ENCODE results near the gene RANBP3. TPM values are rescaled to one million over a fixed set of nuclear protein-coding genes. Genes with fewer than 3 reads are reported as not detected.
A peak's percentile ranks its signal among the peaks of the same experiment; 100 is the strongest.

RANBP3 gene
- total RNA-seq, 4 donors from 2014 or later: 55.6 to 85.0 (median 78.0) TPM

- peaks cover 65% of the 10 kb centered on the region for H3K36me3 ChIP-seq
- WGBS: 69% methylated on average over 16 of the region's 16 CpGs
- no peaks in the 10 kb centered on the region for H3K27me3 ChIP-seq
- TF ChIP-seq POLR2AphosphoS5 (IDR thresholded peaks at IDR 0.05) (no peak), CTCF (IDR thresholded peaks at IDR 0.05) (no peak), POLR2A (IDR thresholded peaks at IDR 0.05) (no peak), EP300 (IDR thresholded peaks at IDR 0.05) (no peak)
- H3K4me1 ChIP-seq: peaks cover 13% of the 10 kb centered on the region
- no peaks in the 10 kb centered on the region for H3K9me3 ChIP-seq
- no peak overlapping the region for H3K4me3 ChIP-seq
- DNase-seq (ENCODE audit: low spot score in 2 of 2): no peak
- H3K27ac ChIP-seq: peak overlapping the region; percentile 68
These were observed 43.0 kb downstream of the RANBP3 start for GRCh38 chr19:5934774-5935472.

GRCh38 chr19:5934069-5934401 is 43.9 kb downstream of the RANBP3 start:
- H3K4me3 ChIP-seq: no peak overlapping the region
- DNase-seq (ENCODE audit: low spot score in 2 of 2): no peak
- H3K36me3 ChIP-seq: peaks cover 69% of the 10 kb centered on the region
- no peak for TF ChIP-seq POLR2A (IDR thresholded peaks at IDR 0.05)
- no peak for TF ChIP-seq EP300 (IDR thresholded peaks at IDR 0.05)
- no peak for TF ChIP-seq POLR2AphosphoS5 (IDR thresholded peaks at IDR 0.05)
- TF ChIP-seq CTCF (IDR thresholded peaks at IDR 0.05): no peak
- WGBS: 91% methylated on average over 5 of the region's 5 CpGs
- H3K27ac ChIP-seq: no peak overlapping the region
- no peaks in the 10 kb centered on the region for H3K9me3 ChIP-seq
- H3K27me3 ChIP-seq: no peaks in the 10 kb centered on the region
- peaks cover 17% of the 10 kb centered on the region for H3K4me1 ChIP-seq

GRCh38 chr19:5933391-5934068 is 44.4 kb downstream of the RANBP3 start:
- H3K4me3 ChIP-seq: no peak overlapping the region
- H3K9me3 ChIP-seq: no peaks in the 10 kb centered on the region
- peaks cover 17% of the 10 kb centered on the region for H3K4me1 ChIP-seq
- DNase-seq (ENCODE audit: low spot score in 2 of 2): no peak
- H3K27me3 ChIP-seq: no peaks in the 10 kb centered on the region
- TF ChIP-seq CTCF (IDR thresholded peaks at IDR 0.05): no peak
- WGBS: 89% methylated on average over 19 of the region's 20 CpGs
- H3K36me3 ChIP-seq: peaks cover 74% of the 10 kb centered on the region
- no peak overlapping the region for H3K27ac ChIP-seq

- no peak for TF ChIP-seq CTCF (IDR thresholded peaks at IDR 0.05)
- Histone ChIP-seq H3K36me3 (peaks cover 74% of the 10 kb centered on the region), H3K27ac (no peak overlapping the region), H3K4me1 (peaks cover 17% of the 10 kb centered on the region), H3K9me3 (no peaks in the 10 kb centered on the region), H3K4me3 (no peak overlapping the region), H3K27me3 (no peaks in the 10 kb centered on the region)
- WGBS: 93% methylated on average over 20 of the region's 21 CpGs
- no peak for DNase-seq (ENCODE audit: low spot score in 2 of 2)
These were observed 45.2 kb downstream of the RANBP3 start for GRCh38 chr19:5932609-5933262.

- Histone ChIP-seq H3K27ac (no peak overlapping the region), H3K4me1 (peaks cover 23% of the 10 kb centered on the region), H3K4me3 (no peak overlapping the region), H3K9me3 (no peaks in the 10 kb centered on the region), H3K36me3 (peaks cover 74% of the 10 kb centered on the region), H3K27me3 (no peaks in the 10 kb centered on the region)
- no peak for TF ChIP-seq EP300 (IDR thresholded peaks at IDR 0.05)
- TF ChIP-seq POLR2AphosphoS5 (IDR thresholded peaks at IDR 0.05): no peak
- no peak for TF ChIP-seq POLR2A (IDR thresholded peaks at IDR 0.05)
- TF ChIP-seq CTCF (IDR thresholded peaks at IDR 0.05): no peak
- 93% methylated on average over 18 of the region's 18 CpGs for WGBS
- DNase-seq (ENCODE audit: low spot score in 2 of 2): no peak
These were observed 45.8 kb downstream of the RANBP3 start for GRCh38 chr19:5932146-5932545.
